BE2C (cell line): ENCODE results near the gene LAMP1.

Experiments used
- DNase-seq: peaks from one replicate; pipeline ENCODE4 v3.0.0-alpha.2; 2020
- H3K27me3 ChIP-seq: fragments of 250-450 bp; sonication (Bioruptor Pico); 2 replicates; pipeline ENCODE4 v1.5.1; 2020; ENCODE audit warnings: mild to moderate bottlenecking
- H3K36me3 ChIP-seq: fragments of 250-450 bp; sonication (Bioruptor Pico); 2 replicates; pipeline ENCODE4 v1.5.1; 2020; ENCODE audit warnings: mild to moderate bottlenecking
- H3K4me1 ChIP-seq: fragments of 250-450 bp; sonication (Bioruptor Pico); 2 replicates; pipeline ENCODE4 v1.5.1; 2020
- H3K4me3 ChIP-seq: 2 replicates; pipeline ENCODE4 v1.5.1; 2011; ENCODE audit warnings: low read depth, low read length
- H3K9me3 ChIP-seq: fragments of 250-450 bp; sonication (Bioruptor Pico); 2 replicates; pipeline ENCODE4 v1.5.1; 2020
- CTCF ChIP-seq: IDR thresholded peaks from 2 replicates; pipeline ENCODE4 v1.5.1; 2012; ENCODE audit warnings: mild to moderate bottlenecking, low read depth, low read length

Gene LAMP1

DNA sequence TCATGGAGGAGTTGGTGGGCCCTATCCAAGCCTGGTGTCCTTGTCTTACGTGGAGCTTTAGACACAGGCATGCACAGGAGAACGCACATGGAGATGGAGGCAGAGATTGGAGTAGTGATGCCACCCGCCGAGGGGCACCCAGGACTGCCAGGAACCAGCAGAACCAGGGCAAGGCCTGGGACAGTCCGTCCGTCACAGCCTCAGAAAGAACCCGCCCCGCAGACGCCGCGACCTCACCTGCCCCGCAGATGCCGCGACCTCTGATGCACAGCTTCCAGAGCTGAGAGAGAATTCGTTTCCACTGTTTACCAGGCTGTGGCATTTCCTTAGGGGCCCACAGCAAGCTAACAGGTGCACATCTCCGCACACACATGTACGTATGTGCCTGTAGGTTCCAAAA is 51.6 kb downstream of the LAMP1 start:
- Histone ChIP-seq H3K36me3 (no peaks in the 10 kb centered on the region), H3K4me3 (no peak overlapping the region), H3K4me1 (no peaks in the 10 kb centered on the region), H3K9me3 (no peaks in the 10 kb centered on the region), H3K27me3 (peaks cover 22% of the 10 kb centered on the region)
- no peak for DNase-seq
- TF ChIP-seq CTCF = no peak

DNA sequence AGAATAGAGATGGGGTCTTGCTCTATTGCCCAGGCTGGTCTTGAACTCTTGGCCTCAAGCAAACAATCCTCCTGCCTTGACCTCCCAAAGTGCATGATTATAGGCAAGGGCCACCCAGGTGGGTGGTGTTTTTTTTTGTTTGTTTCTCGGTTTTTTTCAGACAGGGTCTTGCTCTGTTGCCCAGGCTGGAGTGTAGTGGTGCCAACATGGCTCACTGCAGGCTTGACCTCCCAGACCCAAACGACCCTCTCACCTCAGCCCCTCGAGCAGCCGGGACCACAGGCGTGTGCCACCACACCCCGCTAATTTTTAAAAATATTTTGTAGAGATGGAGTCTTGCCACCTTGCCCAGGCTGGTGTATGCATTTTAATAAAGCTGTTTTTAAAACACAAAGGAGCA is 52.0 kb downstream of the LAMP1 start:
- TF ChIP-seq CTCF = no peak
- Histone ChIP-seq H3K4me1 (no peaks in the 10 kb centered on the region), H3K4me3 (no peak overlapping the region), H3K36me3 (no peaks in the 10 kb centered on the region), H3K27me3 (peaks cover 22% of the 10 kb centered on the region), H3K9me3 (no peaks in the 10 kb centered on the region)
- no peak for DNase-seq

- H3K4me3 ChIP-seq = no peak overlapping the region
- peaks cover 22% of the 10 kb centered on the region for H3K27me3 ChIP-seq
- no peak for DNase-seq
- no peaks in the 10 kb centered on the region for H3K4me1 ChIP-seq
- H3K36me3 ChIP-seq = no peaks in the 10 kb centered on the region
- no peaks in the 10 kb centered on the region for H3K9me3 ChIP-seq
- no peak for TF ChIP-seq CTCF
These were observed 52.5 kb downstream of the LAMP1 start for GRCh38 chr13:113349491-113349890.

DNA sequence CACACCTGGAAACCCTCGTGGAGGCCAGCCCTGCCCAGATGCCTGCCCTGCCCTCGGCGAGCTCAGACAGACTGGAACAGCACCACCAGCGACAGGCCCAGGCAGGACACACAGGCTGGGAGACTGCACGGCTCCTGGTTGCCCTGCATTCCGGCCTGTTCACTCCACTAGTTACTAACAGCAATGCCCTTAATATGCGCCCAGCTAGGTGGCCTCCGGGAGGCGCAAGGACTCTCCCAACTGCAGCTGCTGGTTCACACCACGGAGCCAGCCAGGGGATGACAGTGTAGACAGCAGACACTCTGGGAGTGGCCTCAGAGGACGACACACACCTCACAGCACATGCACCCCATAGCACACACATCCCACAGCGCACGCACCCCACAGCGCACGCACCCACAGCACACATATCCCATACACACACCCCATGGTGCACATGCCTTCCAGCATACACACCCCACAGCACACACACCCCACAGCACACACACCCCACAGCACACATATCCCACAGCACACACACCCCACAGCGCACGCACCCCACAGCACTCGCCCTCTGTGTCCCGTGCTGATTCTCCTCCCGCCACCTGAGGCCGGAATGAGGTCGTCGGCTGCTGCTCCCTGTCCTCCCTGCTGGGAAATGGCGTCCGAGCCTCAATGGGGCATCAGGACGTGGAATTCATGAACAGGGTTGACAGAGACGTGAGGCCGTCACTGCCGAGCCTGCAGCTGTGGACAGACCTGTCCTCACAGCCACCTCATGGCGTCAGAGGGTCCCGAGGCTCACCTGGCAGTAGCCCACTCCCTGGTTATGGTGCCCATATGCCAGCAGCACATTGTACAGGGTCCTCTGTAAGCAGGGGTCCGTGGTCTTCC is 53.3 kb downstream of the LAMP1 start:
- no peak overlapping the region for H3K4me3 ChIP-seq
- H3K9me3 ChIP-seq = no peaks in the 10 kb centered on the region
- no peak for DNase-seq
- peaks cover 22% of the 10 kb centered on the region for H3K27me3 ChIP-seq
- no peaks in the 10 kb centered on the region for H3K36me3 ChIP-seq
- H3K4me1 ChIP-seq = no peaks in the 10 kb centered on the region
- 0 out of 2 replicates have a peak, but pooled peaks have one; percentile 13 for TF ChIP-seq CTCF

DNA sequence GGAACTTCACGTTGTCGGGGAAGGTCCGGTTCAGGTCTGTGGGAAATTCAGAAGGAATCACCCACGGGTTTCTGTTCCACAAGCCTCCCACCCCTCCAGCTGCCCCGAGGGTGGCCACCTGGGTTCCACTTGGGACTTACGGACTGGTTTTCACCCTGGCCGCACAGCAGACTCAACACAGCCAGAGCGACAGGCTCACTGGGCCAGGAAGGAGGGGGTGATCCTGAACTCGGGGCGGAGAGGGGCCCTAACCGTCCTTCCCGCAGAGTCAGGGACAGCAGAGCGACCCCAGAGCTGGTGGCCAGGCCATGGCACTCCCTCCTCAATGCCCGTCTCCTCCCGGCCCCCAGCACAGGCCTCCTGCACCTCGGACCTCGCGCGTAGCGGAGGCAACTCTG is 53.9 kb downstream of the LAMP1 start:
- no peaks in the 10 kb centered on the region for H3K36me3 ChIP-seq
- H3K4me1 ChIP-seq = no peaks in the 10 kb centered on the region
- H3K27me3 ChIP-seq = peaks cover 22% of the 10 kb centered on the region
- H3K9me3 ChIP-seq = no peaks in the 10 kb centered on the region
- DNase-seq = no peak
- H3K4me3 ChIP-seq = no peak overlapping the region
- TF ChIP-seq CTCF = no peak

- Histone ChIP-seq H3K27me3 (peaks cover 22% of the 10 kb centered on the region), H3K4me3 (no peak overlapping the region), H3K36me3 (no peaks in the 10 kb centered on the region), H3K4me1 (no peaks in the 10 kb centered on the region), H3K9me3 (no peaks in the 10 kb centered on the region)
- no peak for DNase-seq
- no peak for TF ChIP-seq CTCF
These were observed 54.5 kb downstream of the LAMP1 start for GRCh38 chr13:113351514-113352026.
